ENCODE measurements around the gene CCL19. TPM values are rescaled to one million over a fixed set of nuclear protein-coding genes. Genes with fewer than 3 reads are reported as not detected.
"Not testable (repeated sequence)": the region's sequence is repeated elsewhere in the genome, so short reads cannot be mapped to it uniquely, and the experiment has no call there.

Gene CCL19
- total RNA-seq (2022) (not detected in 2 replicates), Bru-seq, nascent RNA (not detected), BruChase-seq, experiment 1, labeled RNA remaining after a 2-hour chase (not detected), BruChase-seq, experiment 2, labeled RNA remaining after a 6-hour chase (not detected)
- long read RNA-seq, result 0 reads

DNA sequence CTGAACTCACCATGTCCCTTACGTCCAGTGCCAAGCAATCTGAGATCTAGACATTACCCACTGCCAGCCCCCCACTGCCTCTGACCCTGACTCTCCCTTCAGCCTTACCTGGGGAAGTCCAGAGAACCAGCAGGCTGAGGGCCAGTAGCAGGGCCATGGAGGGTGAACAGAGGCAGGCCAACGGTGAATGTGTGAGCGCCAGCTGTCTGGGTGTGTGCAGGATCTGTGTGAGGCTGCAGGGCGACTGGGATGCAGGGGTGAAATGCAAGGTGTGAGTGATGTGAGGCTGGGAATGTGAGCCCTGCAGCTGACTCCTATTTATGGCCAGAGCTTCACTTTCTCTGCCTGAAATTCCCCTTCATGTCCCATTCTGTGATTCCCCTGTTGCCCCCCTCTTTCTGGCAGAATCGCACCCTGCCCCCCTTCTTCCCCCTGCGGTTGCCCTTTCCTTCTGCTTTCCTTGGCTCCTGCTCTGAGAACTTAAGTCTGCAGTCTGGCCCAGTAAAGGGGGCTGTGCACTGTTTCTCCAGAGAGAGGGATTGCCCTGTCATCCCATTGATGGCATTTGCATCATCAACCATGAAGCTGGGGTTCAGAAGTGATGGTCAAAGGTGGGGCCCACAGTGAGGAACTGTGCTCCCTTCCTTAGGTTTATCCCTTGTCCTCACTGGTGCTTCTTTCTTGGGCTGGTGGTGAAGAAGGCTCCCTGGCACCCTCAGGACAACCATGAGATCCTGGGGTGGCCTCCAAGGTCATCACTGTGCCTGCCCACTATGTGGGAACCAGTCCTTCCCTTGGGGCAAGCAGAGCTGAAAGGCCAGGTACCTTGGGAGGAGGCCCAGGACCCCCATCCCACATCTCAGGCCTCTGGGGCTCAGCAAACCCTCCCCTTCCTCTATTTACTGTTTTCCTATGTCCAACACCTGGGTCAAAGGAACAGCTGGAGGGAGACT, at the start of gene CCL19:
Gene CCL19 (minus strand): TSS at position 294 of the 953 bp plus-strand sequence. CDS start 137 bp downstream, at position 157.
- Mint-ChIP-seq H3K27ac (ENCODE audit: unreplicated experiment) (no peak within 1 kb of the TSS), H3K27me3 (ENCODE audit: insufficient read depth, unreplicated experiment) (peaks cover 3% of the 10 kb centered on the region), H3K4me3 (ENCODE audit: unreplicated experiment) (no peak within 1 kb of the TSS), H3K36me3 (ENCODE audit: insufficient read depth, unreplicated experiment) (no peaks in the 10 kb centered on the region), H3K4me1 (ENCODE audit: low read depth, unreplicated experiment) (peaks cover 6% of the 10 kb centered on the region), H3K9me3 (ENCODE audit: unreplicated experiment) (no peaks in the 10 kb centered on the region)
- Histone ChIP-seq H3K4me3 (ENCODE audit: low read depth, low read length) (no peak within 1 kb of the TSS), H3K36me3 (ENCODE audit: control insufficient read depth, insufficient read depth, low read length) (no peaks in the 10 kb centered on the region), H3K4me1 (peaks cover 4% of the 10 kb centered on the region; the same call in 1 of the 2 replicates), H3K9me3 (no peaks in the 10 kb centered on the region), H3K27me3 (replicated peaks; ENCODE audit: control insufficient read depth, insufficient read depth, low read length) (no peaks in the 10 kb centered on the region)
- intact Hi-C loops (cut with micrococcal nuclease; ENCODE audit: unreplicated experiment), result no loop called here
- no TSS peak for BruUV-seq (replicated peaks)
- DNase-seq, result no peak
- CTCF ChIA-PET, result no interaction called here
- TF ChIP-seq, protein P1, sequence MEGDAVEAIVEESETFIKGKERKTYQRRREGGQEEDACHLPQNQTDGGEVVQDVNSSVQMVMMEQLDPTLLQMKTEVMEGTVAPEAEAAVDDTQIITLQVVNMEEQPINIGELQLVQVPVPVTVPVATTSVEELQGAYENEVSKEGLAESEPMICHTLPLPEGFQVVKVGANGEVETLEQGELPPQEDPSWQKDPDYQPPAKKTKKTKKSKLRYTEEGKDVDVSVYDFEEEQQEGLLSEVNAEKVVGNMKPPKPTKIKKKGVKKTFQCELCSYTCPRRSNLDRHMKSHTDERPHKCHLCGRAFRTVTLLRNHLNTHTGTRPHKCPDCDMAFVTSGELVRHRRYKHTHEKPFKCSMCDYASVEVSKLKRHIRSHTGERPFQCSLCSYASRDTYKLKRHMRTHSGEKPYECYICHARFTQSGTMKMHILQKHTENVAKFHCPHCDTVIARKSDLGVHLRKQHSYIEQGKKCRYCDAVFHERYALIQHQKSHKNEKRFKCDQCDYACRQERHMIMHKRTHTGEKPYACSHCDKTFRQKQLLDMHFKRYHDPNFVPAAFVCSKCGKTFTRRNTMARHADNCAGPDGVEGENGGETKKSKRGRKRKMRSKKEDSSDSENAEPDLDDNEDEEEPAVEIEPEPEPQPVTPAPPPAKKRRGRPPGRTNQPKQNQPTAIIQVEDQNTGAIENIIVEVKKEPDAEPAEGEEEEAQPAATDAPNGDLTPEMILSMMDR (IDR thresholded peaks at IDR 0.05; ENCODE audit: insufficient read depth in 1 of 2, low read depth in 1 of 2, low read length in 1 of 2, severe bottlenecking in 1 of 2, unreplicated experiment in 1 of 2), result no peak
- POLR2A ChIA-PET, result no interaction called here

DNA sequence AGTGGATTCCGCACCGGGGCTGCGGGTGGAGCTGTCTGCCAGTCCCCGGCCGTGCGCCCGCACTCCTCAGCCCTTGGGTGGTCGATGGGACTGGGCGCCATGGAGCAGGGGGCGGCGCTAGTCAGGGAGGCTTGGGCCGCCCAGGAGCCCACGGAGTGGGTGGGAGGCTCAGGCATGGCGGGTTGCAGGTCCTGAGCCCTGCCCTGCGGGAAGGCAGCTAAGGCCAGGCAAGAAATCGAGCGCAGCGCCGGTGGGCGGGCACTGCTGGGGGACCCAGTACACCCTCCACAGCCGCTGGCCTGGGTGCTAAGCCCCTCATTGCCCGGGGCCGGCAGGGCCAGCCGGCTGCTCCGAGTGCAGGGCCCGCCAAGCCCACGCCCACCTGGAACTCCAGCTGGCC, 49.1 kb upstream of the CCL19 start:
- H3K9me3 ChIP-seq; H3K4me1 Mint-ChIP-seq (ENCODE audit: low read depth, unreplicated experiment); H3K27ac Mint-ChIP-seq (ENCODE audit: unreplicated experiment); H3K27me3 ChIP-seq (replicated peaks; ENCODE audit: control insufficient read depth, insufficient read depth, low read length); H3K9me3 Mint-ChIP-seq (ENCODE audit: unreplicated experiment); H3K4me3 ChIP-seq (ENCODE audit: low read depth, low read length); H3K36me3 ChIP-seq (ENCODE audit: control insufficient read depth, insufficient read depth, low read length); H3K4me1 ChIP-seq; H3K36me3 Mint-ChIP-seq (ENCODE audit: insufficient read depth, unreplicated experiment); H3K4me3 Mint-ChIP-seq (ENCODE audit: unreplicated experiment); intact Hi-C loops (cut with micrococcal nuclease; ENCODE audit: unreplicated experiment); POLR2A ChIA-PET; BruUV-seq (replicated peaks); CTCF ChIA-PET; DNase-seq: not testable (repeated sequence)
- peaks cover 12% of the 10 kb centered on the region for H3K27me3 Mint-ChIP-seq (ENCODE audit: insufficient read depth, unreplicated experiment)

DNA sequence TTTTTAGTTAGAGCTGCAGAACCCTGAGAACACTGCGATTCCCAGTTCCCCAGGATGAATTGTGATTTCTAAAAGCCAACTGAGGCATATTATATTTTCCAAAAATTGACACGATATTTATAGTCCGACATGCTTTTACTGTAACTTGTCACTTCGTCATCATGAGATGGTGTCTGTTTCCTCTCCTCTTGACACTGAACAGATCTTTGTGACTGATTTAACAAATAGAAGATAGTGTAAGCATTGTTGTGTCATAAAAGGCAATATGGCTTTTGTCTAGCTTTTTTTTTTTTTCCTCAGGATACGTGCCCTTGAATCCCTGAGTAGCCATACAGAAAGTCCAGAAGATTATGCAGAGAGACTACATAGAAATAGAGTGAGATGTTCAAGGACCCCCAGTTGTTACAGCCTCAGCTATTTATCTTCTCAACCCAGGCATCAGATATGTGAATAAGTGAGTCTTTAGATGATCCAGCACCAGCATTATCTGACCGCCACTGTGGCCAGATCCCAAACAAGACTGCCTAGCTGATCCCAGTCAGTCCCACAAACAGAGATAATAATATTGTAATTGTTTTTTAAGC, 46.7 kb upstream of the CCL19 start:
- no peaks in the 10 kb centered on the region for H3K36me3 Mint-ChIP-seq (ENCODE audit: insufficient read depth, unreplicated experiment)
- H3K9me3 Mint-ChIP-seq (ENCODE audit: unreplicated experiment), result no peaks in the 10 kb centered on the region
- Histone ChIP-seq H3K9me3 (no peaks in the 10 kb centered on the region), H3K27me3 (replicated peaks; ENCODE audit: control insufficient read depth, insufficient read depth, low read length) (no peaks in the 10 kb centered on the region), H3K4me3 (ENCODE audit: low read depth, low read length) (no peak overlapping the region), H3K36me3 (ENCODE audit: control insufficient read depth, insufficient read depth, low read length) (no peaks in the 10 kb centered on the region), H3K4me1 (no peaks in the 10 kb centered on the region)
- H3K27me3 Mint-ChIP-seq (ENCODE audit: insufficient read depth, unreplicated experiment), result peaks cover 12% of the 10 kb centered on the region
- no peak overlapping the region for H3K4me3 Mint-ChIP-seq (ENCODE audit: unreplicated experiment)
- H3K27ac Mint-ChIP-seq (ENCODE audit: unreplicated experiment), result no peak overlapping the region
- TF ChIP-seq, protein P1 (IDR thresholded peaks at IDR 0.05; ENCODE audit: insufficient read depth in 1 of 2, low read depth in 1 of 2, low read length in 1 of 2, severe bottlenecking in 1 of 2, unreplicated experiment in 1 of 2), result no peak
- POLR2A ChIA-PET, result no interaction called here
- BruUV-seq (replicated peaks), result no TSS peak
- no peak for DNase-seq
- intact Hi-C loops (cut with micrococcal nuclease; ENCODE audit: unreplicated experiment), result loop anchor here (1.0 kb wide), 1 partner anchor 36 kb away; no protein-coding TSS in a partner anchor
- no peaks in the 10 kb centered on the region for H3K4me1 Mint-ChIP-seq (ENCODE audit: low read depth, unreplicated experiment)
- CTCF ChIA-PET, result no interaction called here

All from Caco-2 (cell line).